ENCODE results near the gene CFLAR.

DNA sequence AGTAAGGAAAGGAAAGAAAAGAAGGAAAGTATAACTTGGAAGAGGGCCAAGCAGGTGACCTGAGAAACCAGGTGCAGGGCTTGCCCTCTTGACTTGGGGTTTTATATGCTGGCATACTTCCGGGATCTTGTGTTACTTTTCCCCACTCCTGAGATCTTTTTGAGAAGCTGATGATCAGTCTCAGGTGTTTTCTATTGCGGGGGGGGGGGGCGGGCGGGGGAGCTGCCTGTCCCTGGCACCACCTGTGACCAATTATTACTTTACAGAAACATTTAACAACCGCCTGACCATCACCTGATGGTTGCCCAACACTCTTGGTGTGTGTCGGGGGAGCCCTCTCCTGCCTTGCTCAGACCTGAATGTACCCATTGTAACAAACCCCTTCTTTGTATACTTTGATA is 60.1 kb downstream of the CFLAR start:
- TF ChIP-seq EZH2 (IDR thresholded peaks at IDR 0.05; ENCODE audit: low read depth): no peak
- TF ChIP-seq, protein P1, sequence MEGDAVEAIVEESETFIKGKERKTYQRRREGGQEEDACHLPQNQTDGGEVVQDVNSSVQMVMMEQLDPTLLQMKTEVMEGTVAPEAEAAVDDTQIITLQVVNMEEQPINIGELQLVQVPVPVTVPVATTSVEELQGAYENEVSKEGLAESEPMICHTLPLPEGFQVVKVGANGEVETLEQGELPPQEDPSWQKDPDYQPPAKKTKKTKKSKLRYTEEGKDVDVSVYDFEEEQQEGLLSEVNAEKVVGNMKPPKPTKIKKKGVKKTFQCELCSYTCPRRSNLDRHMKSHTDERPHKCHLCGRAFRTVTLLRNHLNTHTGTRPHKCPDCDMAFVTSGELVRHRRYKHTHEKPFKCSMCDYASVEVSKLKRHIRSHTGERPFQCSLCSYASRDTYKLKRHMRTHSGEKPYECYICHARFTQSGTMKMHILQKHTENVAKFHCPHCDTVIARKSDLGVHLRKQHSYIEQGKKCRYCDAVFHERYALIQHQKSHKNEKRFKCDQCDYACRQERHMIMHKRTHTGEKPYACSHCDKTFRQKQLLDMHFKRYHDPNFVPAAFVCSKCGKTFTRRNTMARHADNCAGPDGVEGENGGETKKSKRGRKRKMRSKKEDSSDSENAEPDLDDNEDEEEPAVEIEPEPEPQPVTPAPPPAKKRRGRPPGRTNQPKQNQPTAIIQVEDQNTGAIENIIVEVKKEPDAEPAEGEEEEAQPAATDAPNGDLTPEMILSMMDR (conservative IDR thresholded peaks at IDR 0.05): no peak

Measured in PC-9 (cell line).